A673 (cell line): Measurements from ENCODE around the gene PSD2. TPM values are rescaled to one million over a fixed set of nuclear protein-coding genes. Genes with fewer than 3 reads are reported as not detected.

ENCODE experiments used
- BruUV-seq: library from RNA; stranded (reverse); fragments of 400-500 nt; replicated peaks from 2 replicates; lab custom pipeline; 2021; lab: Mats Ljungman, UMichigan
- CTCF ChIA-PET: fragments of 300-600 bp; sonication (Branson Sonifier 250); formaldehyde crosslinking; loops from one replicate; lab custom pipeline; 2022; ENCODE audit warnings: antibody characterized with exemption; lab: Charles Lee
- POLR2A ChIA-PET: fragments of 300-600 bp; sonication (Branson Sonifier 250); formaldehyde crosslinking; loops from one replicate; lab custom pipeline; 2022; ENCODE audit warnings: antibody characterized with exemption; ENCODE audit not compliant: low non-redundant PET; lab: Charles Lee
- DNase-seq: peaks from one replicate; pipeline ENCODE4 v3.0.0-alpha.2; 2015; ENCODE audit warnings: low spot score
- H3K27ac ChIP-seq: fragments of 200-600 bp; sonication (generic); 2 replicates; pipeline ENCODE4 v1.5.1; 2016; ENCODE audit warnings: mixed run types, low read depth, mild to moderate bottlenecking, mixed read lengths, antibody characterized with exemption, low read length; ENCODE audit not compliant: poor library complexity, severe bottlenecking
- H3K27me3 ChIP-seq: fragments of 200-600 bp; sonication (generic); replicated peaks from 2 replicates; pipeline ENCODE4 v1.6.1; 2017; ENCODE audit warnings: mixed run types, low read depth, mild to moderate bottlenecking, mixed read lengths, antibody characterized with exemption, low read length; ENCODE audit not compliant: insufficient read depth, poor library complexity
- H3K36me3 ChIP-seq: fragments of 200-600 bp; sonication (generic); 2 replicates; pipeline ENCODE4 v1.6.1; 2016; ENCODE audit warnings: mixed run types, mild to moderate bottlenecking, mixed read lengths, antibody characterized with exemption, low read length; ENCODE audit not compliant: insufficient read depth, poor library complexity, severe bottlenecking
- H3K4me1 ChIP-seq: fragments of 200-600 bp; sonication (generic); 2 replicates; pipeline ENCODE4 v1.6.1; 2017; ENCODE audit warnings: mixed run types, mild to moderate bottlenecking, mixed read lengths, antibody characterized with exemption, low read length; ENCODE audit not compliant: insufficient read depth, poor library complexity, severe bottlenecking
- H3K4me3 ChIP-seq: fragments of 200-600 bp; sonication (generic); 2 replicates; pipeline ENCODE4 v1.5.1; 2016; ENCODE audit warnings: low read depth, mixed run types, mild to moderate bottlenecking, mixed read lengths, low read length; ENCODE audit not compliant: poor library complexity, severe bottlenecking
- H3K9me3 ChIP-seq: fragments of 200-600 bp; sonication (generic); 2 replicates; pipeline ENCODE4 v1.6.1; 2016; ENCODE audit warnings: mixed run types, low read depth, mild to moderate bottlenecking, mixed read lengths, antibody characterized with exemption, low read length; ENCODE audit not compliant: poor library complexity, severe bottlenecking
- EZH2 ChIP-seq: fragments of 200-600 bp; sonication (generic); IDR thresholded peaks from 2 replicates; pipeline ENCODE4 v1.6.1; 2017; ENCODE audit warnings: borderline replicate concordance, low read depth, mild to moderate bottlenecking, mixed read lengths, antibody characterized with exemption, low read length; ENCODE audit not compliant: poor library complexity, severe bottlenecking
- intact Hi-C: fragments of 100-400 bp; cut with micrococcal nuclease; formaldehyde crosslinking; loops from one replicate; pipeline ENCODE4 v1.10.0; 2022; ENCODE audit not compliant: unreplicated experiment
- total RNA-seq: library from RNA; stranded (reverse); gene quantifications from 2 replicates; pipeline ENCODE4 v1.2.3, GENCODE V29; 2021
- TF ChIP-seq, protein P1 (sequence below): fragments of 300-800, 200-600 bp; sonication (generic); conservative IDR thresholded peaks from 2 replicates; pipeline ENCODE4 v1.5.1; 2017; ENCODE audit warnings: low read depth, mild to moderate bottlenecking, antibody characterized with exemption, low read length, moderate library complexity, mixed read lengths

Gene PSD2
- total RNA-seq, 1 experiment from 2014 or later: 0.26 TPM

- Histone ChIP-seq H3K4me3 (no peak overlapping the region), H3K27ac (no peak overlapping the region), H3K4me1 (no peaks in the 10 kb centered on the region), H3K36me3 (no peaks in the 10 kb centered on the region), H3K27me3 (no peaks in the 10 kb centered on the region), H3K9me3 (no peaks in the 10 kb centered on the region)
- intact Hi-C loops: no loop called here
- ChIA-PET CTCF (no interaction called here), POLR2A (no interaction called here)
- no peak for TF ChIP-seq EZH2
- TF ChIP-seq, protein P1, sequence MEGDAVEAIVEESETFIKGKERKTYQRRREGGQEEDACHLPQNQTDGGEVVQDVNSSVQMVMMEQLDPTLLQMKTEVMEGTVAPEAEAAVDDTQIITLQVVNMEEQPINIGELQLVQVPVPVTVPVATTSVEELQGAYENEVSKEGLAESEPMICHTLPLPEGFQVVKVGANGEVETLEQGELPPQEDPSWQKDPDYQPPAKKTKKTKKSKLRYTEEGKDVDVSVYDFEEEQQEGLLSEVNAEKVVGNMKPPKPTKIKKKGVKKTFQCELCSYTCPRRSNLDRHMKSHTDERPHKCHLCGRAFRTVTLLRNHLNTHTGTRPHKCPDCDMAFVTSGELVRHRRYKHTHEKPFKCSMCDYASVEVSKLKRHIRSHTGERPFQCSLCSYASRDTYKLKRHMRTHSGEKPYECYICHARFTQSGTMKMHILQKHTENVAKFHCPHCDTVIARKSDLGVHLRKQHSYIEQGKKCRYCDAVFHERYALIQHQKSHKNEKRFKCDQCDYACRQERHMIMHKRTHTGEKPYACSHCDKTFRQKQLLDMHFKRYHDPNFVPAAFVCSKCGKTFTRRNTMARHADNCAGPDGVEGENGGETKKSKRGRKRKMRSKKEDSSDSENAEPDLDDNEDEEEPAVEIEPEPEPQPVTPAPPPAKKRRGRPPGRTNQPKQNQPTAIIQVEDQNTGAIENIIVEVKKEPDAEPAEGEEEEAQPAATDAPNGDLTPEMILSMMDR: no peak
- no TSS peak for BruUV-seq
- no peak for DNase-seq
Observed at GRCh38 chr5:139839232-139839815, 43.7 kb downstream of the PSD2 start.

DNA sequence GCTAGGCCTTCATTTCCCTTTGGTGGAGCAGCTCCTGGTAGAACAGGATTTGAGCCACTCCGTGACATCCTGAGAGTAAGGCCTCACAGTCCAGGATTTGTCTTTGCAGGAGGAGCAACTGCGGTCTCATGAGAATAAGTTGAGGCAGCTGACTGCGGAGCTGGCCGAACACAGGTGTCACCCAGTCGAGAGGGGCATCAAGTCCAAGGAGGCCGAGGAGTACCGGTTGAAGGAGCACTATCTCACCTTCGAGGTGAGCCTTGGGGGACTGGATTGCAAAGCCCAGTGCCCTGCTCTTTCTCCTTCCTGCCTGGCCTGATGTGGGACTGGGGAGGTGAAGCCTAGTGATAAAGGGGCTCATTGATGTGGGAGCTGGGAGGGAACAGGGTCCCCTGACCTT lies 44.3 kb downstream of the PSD2 start:
- TF ChIP-seq EZH2: no peak
- TF ChIP-seq, protein P1: no peak
- intact Hi-C loops: loop anchor here (10.0 kb wide), 1 partner anchor 205 kb away; no protein-coding TSS in a partner anchor

DNA sequence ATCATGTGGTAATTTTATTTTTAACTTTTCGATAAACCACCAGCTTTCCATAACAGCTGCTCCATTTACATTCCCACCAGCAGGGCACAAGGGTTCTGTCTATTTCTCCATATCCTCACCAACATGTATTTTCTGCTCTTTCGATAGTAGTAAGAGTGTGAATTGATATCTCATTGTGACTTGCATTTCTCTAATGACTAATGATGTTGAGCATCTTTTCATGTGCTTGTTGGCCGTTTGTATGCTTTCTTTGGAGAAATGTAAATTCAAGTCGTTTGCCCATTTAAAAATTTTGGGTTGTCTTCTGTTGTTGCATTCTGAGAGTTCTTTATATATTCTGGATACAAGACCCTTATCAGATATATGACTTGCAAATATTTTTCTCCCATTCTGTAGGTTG lies 45.9 kb downstream of the PSD2 start:
- Histone ChIP-seq H3K27me3 (peaks cover 3% of the 10 kb centered on the region), H3K9me3 (no peaks in the 10 kb centered on the region), H3K4me3 (no peak overlapping the region), H3K4me1 (no peaks in the 10 kb centered on the region), H3K36me3 (no peaks in the 10 kb centered on the region), H3K27ac (no peak overlapping the region)
- CTCF ChIA-PET: interaction anchor here (0.6 kb wide), 1 partner anchor 50 kb away, joined by 3 read pairs; no protein-coding TSS in a partner anchor
- DNase-seq: no peak
- TF ChIP-seq EZH2: no peak
- TF ChIP-seq, protein P1: no peak
- BruUV-seq: no TSS peak
- intact Hi-C loops: loop anchor here (10.0 kb wide), 1 partner anchor 207 kb away; no protein-coding TSS in a partner anchor
- POLR2A ChIA-PET: no interaction called here

More for the DNA sequence above, 44.3 kb downstream of the PSD2 start:
- ChIA-PET CTCF (no interaction called here), POLR2A (no interaction called here)
- Histone ChIP-seq H3K4me1 (no peaks in the 10 kb centered on the region), H3K9me3 (no peaks in the 10 kb centered on the region), H3K4me3 (no peak overlapping the region), H3K27me3 (no peaks in the 10 kb centered on the region), H3K27ac (no peak overlapping the region), H3K36me3 (no peaks in the 10 kb centered on the region)
- DNase-seq: no peak
- BruUV-seq: no TSS peak
